Measurements from ENCODE around the gene DOCK10. TPM values are rescaled to one million over a fixed set of nuclear protein-coding genes. Genes with fewer than 3 reads are reported as not detected.

The DOCK10 gene
- total and polyA plus RNA-seq, 2 donors (not counting 3 experiments of a cell fraction or from before 2014, with no cell fraction given), result 5.8 to 23.0 TPM

- H3K27ac ChIP-seq (ENCODE audit: insufficient read depth, low read depth, low read length), result no peak overlapping the region
- DNase-seq (ENCODE audit: low read depth, low spot score), result no peak
These were observed 32.5 kb downstream of the DOCK10 start for GRCh38 chr2:225009768-225010167.

More at GRCh38 chr2:225009768-225010167, 32.5 kb downstream of the DOCK10 start:
- H4K20me1 ChIP-seq (replicated peaks; ENCODE audit: control insufficient read depth, extremely low read depth, insufficient read depth, low read length), result no peaks in the 10 kb centered on the region
- POLR2A ChIA-PET, result no interaction called here
- CTCF ChIA-PET, result interaction anchor here (0.5 to 2.0 kb wide), 14 partner anchors 10 to 1430 kb away, joined by 3 to 7 read pairs (median 4); no protein-coding TSS in a partner anchor
- no peaks in the 10 kb centered on the region for H3K27me3 ChIP-seq (ENCODE audit: control insufficient read depth in 2 of 2, insufficient read depth in 2 of 2, low read length in 2 of 2)
- no TSS peak for BruUV-seq (replicated peaks)
- no peaks in the 10 kb centered on the region for H3K79me2 ChIP-seq (ENCODE audit: control insufficient read depth, insufficient read depth, low read length)
- peaks cover 13% of the 10 kb centered on the region for H3K4me1 ChIP-seq (ENCODE audit: control insufficient read depth, extremely low read depth, insufficient read depth, low read length)
- no peaks in the 10 kb centered on the region for H3K9me3 ChIP-seq (replicated peaks; ENCODE audit: control insufficient read depth, insufficient read depth, low read length)
- H3K36me3 ChIP-seq (ENCODE audit: control insufficient read depth in 2 of 2, extremely low read depth in 1 of 2, insufficient read depth in 2 of 2, low read length in 2 of 2), result no peaks in the 10 kb centered on the region
- dilution Hi-C loops (cut with MboI; ENCODE audit: extremely low pct_ligation_motif_present, low sequenced_read_pairs) (no loop called here), intact Hi-C loops (cut with micrococcal nuclease) (loop anchor here (1.0 to 2.0 kb wide), 3 partner anchors 231 to 651 kb away; no protein-coding TSS in a partner anchor)
- TF ChIP-seq POLR2AphosphoS5 (IDR thresholded peaks at IDR 0.05; ENCODE audit: insufficient read depth, low read depth, low read length), result no peak
- TF ChIP-seq MYC (IDR thresholded peaks at IDR 0.05; ENCODE audit: low read depth, low read length), result no peak
- TF ChIP-seq, protein P1, sequence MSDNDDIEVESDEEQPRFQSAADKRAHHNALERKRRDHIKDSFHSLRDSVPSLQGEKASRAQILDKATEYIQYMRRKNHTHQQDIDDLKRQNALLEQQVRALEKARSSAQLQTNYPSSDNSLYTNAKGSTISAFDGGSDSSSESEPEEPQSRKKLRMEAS (IDR thresholded peaks at IDR 0.05; ENCODE audit: insufficient read depth, insufficient read length), result no peak
- TF ChIP-seq FOS (IDR thresholded peaks at IDR 0.05; ENCODE audit: borderline replicate concordance, insufficient read depth, low read length), result no peak
- no peak for TF ChIP-seq POLR2A (IDR thresholded peaks at IDR 0.05; ENCODE audit: low read depth, low read length)
- no peak for TF ChIP-seq EZH2 (IDR thresholded peaks at IDR 0.05; ENCODE audit: borderline replicate concordance, low read depth, low read length, severe bottlenecking)
- no peak for TF ChIP-seq CTCF (IDR thresholded peaks at IDR 0.05; ENCODE audit: extremely low read depth in 1 of 2, insufficient read depth in 1 of 2, low read depth in 1 of 2, low read length in 2 of 2)
- no peak for TF ChIP-seq GATA2 (IDR thresholded peaks at IDR 0.05; ENCODE audit: insufficient read depth, insufficient read length, low read depth, low read length)
- TF ChIP-seq JUN (IDR thresholded peaks at IDR 0.05; ENCODE audit: borderline replicate concordance, insufficient read depth, insufficient read length, low read depth), result no peak
- no peak overlapping the region for H2AFZ ChIP-seq (ENCODE audit: low read depth, low read length)
- H3K4me3 ChIP-seq (replicated peaks in 1 of 3; ENCODE audit: insufficient read depth in 1 of 3, low read depth in 1 of 3, low read length in 3 of 3), result no peak overlapping the region
- H3K9me1 ChIP-seq (replicated peaks; ENCODE audit: control insufficient read depth, extremely low read depth, insufficient read depth, low read length), result no peaks in the 10 kb centered on the region
- FAIRE-seq, result no peak
- H3K4me2 ChIP-seq (ENCODE audit: insufficient read depth, low read length), result no peak overlapping the region
- no peak overlapping the region for H3K9ac ChIP-seq (replicated peaks; ENCODE audit: extremely low read depth, insufficient read depth, low read length)
